Measurements from ENCODE around the gene SPCS2.

Gene SPCS2

DNA sequence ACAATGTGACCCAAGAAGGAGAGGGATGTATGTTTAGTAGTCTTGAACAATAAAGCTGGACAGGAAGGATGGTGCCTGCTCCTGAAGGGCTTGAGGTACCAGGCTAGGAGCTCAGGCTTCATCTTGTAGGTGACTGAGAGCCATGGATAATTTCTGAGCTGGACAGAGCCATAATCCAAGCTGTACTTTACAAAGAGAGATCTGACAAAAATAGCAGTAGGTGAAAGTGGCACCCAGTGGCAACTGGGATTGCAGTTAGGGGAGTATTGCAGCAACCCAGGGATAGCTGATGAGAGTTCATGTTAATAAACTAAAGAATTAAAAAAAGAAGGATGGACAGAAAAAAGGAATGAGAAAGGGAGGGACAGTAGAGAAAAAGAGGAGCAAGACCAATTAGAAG is 7.6 kb upstream of the SPCS2 start:
- TF ChIP-seq SIN3A (IDR thresholded peaks at IDR 0.05; ENCODE audit: borderline replicate concordance, insufficient read depth, low read length) (no peak), POLR2AphosphoS5 (IDR thresholded peaks at IDR 0.05; ENCODE audit: low read depth, low read length) (no peak), FOXP2 (optimal IDR thresholded peaks at IDR 0.05; ENCODE audit: borderline replicate concordance, extremely low read depth, extremely low read length, insufficient read depth) (no peak), TAF1 (IDR thresholded peaks at IDR 0.05; ENCODE audit: borderline replicate concordance, insufficient read depth, low read length) (no peak)
- TF ChIP-seq, protein P1, sequence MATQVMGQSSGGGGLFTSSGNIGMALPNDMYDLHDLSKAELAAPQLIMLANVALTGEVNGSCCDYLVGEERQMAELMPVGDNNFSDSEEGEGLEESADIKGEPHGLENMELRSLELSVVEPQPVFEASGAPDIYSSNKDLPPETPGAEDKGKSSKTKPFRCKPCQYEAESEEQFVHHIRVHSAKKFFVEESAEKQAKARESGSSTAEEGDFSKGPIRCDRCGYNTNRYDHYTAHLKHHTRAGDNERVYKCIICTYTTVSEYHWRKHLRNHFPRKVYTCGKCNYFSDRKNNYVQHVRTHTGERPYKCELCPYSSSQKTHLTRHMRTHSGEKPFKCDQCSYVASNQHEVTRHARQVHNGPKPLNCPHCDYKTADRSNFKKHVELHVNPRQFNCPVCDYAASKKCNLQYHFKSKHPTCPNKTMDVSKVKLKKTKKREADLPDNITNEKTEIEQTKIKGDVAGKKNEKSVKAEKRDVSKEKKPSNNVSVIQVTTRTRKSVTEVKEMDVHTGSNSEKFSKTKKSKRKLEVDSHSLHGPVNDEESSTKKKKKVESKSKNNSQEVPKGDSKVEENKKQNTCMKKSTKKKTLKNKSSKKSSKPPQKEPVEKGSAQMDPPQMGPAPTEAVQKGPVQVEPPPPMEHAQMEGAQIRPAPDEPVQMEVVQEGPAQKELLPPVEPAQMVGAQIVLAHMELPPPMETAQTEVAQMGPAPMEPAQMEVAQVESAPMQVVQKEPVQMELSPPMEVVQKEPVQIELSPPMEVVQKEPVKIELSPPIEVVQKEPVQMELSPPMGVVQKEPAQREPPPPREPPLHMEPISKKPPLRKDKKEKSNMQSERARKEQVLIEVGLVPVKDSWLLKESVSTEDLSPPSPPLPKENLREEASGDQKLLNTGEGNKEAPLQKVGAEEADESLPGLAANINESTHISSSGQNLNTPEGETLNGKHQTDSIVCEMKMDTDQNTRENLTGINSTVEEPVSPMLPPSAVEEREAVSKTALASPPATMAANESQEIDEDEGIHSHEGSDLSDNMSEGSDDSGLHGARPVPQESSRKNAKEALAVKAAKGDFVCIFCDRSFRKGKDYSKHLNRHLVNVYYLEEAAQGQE (IDR thresholded peaks at IDR 0.05; ENCODE audit: insufficient read depth in 1 of 2, low read depth in 2 of 2, low read length in 2 of 2): no peak

DNA sequence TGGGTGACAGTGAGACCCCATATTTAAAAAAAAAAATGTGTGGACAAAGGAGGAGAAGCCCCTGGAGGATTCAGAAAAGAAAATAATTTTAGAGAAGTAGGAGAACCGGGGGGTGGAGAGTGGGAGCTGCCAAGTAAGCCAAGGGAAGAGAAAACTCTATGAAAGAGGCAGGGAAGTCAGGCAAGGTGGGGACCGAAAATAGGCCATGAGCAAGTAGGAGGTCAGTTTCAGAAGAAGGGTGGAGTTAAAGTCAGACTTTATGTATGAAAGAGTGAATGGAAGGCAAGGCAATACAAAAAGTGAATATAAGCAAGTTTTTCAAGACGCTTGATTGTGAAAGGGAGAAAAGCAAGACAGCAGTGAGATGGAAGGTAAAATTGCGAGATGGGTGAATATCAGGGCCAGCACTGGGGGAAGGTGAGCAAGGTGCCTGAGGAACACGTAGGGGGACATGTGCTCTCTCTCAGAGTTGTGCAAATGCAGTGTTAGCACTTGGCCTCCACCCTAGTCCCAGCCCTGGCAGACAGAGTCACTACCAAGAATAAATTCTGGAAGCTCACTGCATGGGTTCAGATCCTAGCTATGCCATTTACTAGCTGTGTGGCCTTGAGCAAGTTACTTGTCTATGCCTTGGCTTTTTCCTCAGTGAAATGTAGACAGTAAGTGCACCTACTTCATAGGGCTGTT is 6.8 kb upstream of the SPCS2 start:
- TF ChIP-seq SIN3A (IDR thresholded peaks at IDR 0.05; ENCODE audit: borderline replicate concordance, insufficient read depth, low read length) (no peak), POLR2AphosphoS5 (IDR thresholded peaks at IDR 0.05; ENCODE audit: low read depth, low read length) (no peak), FOXP2 (optimal IDR thresholded peaks at IDR 0.05; ENCODE audit: borderline replicate concordance, extremely low read depth, extremely low read length, insufficient read depth) (no peak), TAF1 (IDR thresholded peaks at IDR 0.05; ENCODE audit: borderline replicate concordance, insufficient read depth, low read length) (no peak)
- TF ChIP-seq, protein P1 (IDR thresholded peaks at IDR 0.05; ENCODE audit: insufficient read depth in 1 of 2, low read depth in 2 of 2, low read length in 2 of 2): no peak

DNA sequence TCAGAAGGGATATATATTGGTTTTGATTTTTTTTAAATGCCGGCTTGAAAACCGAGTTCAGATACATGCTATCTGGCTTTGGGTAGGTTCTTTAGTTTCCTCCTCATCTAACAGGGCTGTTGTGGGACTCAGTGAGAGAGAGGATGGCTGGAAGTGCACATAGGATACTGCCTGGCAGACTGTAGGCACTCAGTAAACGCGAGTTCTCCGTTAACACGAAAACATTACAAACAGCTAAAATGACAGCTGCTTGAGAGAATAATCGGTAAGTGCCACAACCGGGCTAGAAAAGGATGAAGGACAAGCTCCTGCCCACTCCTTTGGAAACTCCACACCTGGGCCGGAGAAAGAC is 544 bp upstream of the SPCS2 start:
- no peak for TF ChIP-seq TAF1 (IDR thresholded peaks at IDR 0.05; ENCODE audit: borderline replicate concordance, insufficient read depth, low read length)
- no peak for TF ChIP-seq SIN3A (IDR thresholded peaks at IDR 0.05; ENCODE audit: borderline replicate concordance, insufficient read depth, low read length)
- TF ChIP-seq FOXP2 (optimal IDR thresholded peaks at IDR 0.05; ENCODE audit: borderline replicate concordance, extremely low read depth, extremely low read length, insufficient read depth): no peak
- TF ChIP-seq, protein P1 (IDR thresholded peaks at IDR 0.05; ENCODE audit: insufficient read depth in 1 of 2, low read depth in 2 of 2, low read length in 2 of 2): no peak; a peak in 1 of 4 replicates
- no peak for TF ChIP-seq POLR2AphosphoS5 (IDR thresholded peaks at IDR 0.05; ENCODE audit: low read depth, low read length)

DNA sequence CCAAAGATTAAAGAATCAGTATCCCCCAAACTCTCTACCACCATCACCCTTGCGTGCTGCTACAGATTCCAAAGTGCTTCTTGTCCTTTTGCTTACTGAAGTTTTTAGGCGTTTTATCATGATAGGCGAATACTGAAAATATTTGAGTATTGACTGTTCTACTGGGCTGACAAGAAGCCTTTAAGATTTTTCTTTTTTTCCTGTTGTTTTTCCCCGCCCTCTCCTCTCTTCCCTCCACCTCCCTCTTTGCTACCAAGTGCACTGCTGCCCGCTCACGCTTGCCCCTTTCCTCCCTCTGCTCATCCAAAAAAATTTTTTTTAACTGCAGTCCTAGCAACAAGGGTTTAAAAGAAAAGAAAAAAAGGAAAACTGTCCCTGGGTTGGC is 679 bp downstream of the SPCS2 start:
- no peak for TF ChIP-seq SIN3A (IDR thresholded peaks at IDR 0.05; ENCODE audit: borderline replicate concordance, insufficient read depth, low read length)

DNA sequence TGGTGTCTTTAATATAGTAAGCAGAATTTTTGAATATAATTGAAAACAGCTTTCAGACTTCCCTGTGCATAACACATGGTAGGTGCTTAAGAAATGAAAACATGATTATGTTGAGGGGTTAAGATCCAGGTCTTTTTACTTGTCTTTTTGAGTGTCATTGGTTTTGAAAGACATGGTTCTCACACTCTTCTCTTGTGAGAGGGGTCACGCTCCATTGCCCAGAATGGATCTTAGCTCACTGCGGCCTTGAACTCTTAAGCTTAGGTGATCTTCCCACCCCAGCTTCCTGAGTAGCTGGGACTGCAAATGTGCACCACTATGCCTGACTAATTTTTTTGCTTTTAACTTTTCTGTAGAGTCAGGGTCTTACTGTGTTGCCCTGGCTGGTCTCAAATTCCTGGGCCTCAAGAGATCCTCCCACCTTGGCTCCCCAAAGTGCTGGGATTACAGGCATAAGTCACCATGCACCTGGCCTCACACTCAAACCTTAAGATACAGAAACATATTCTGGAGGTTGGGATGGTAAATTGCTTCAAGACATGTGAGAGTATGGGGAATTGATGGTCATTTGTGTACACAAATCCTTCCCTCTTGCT is 1.4 kb downstream of the SPCS2 start:
- TF ChIP-seq TAF1 (IDR thresholded peaks at IDR 0.05; ENCODE audit: borderline replicate concordance, insufficient read depth, low read length) (no peak), POLR2AphosphoS5 (IDR thresholded peaks at IDR 0.05; ENCODE audit: low read depth, low read length) (no peak), SIN3A (IDR thresholded peaks at IDR 0.05; ENCODE audit: borderline replicate concordance, insufficient read depth, low read length) (no peak), FOXP2 (optimal IDR thresholded peaks at IDR 0.05; ENCODE audit: borderline replicate concordance, extremely low read depth, extremely low read length, insufficient read depth) (no peak)
- TF ChIP-seq, protein P1 (IDR thresholded peaks at IDR 0.05; ENCODE audit: insufficient read depth in 1 of 2, low read depth in 2 of 2, low read length in 2 of 2): no peak
